ENCODE measurements around the gene KIRREL1.

The KIRREL1 gene

DNA sequence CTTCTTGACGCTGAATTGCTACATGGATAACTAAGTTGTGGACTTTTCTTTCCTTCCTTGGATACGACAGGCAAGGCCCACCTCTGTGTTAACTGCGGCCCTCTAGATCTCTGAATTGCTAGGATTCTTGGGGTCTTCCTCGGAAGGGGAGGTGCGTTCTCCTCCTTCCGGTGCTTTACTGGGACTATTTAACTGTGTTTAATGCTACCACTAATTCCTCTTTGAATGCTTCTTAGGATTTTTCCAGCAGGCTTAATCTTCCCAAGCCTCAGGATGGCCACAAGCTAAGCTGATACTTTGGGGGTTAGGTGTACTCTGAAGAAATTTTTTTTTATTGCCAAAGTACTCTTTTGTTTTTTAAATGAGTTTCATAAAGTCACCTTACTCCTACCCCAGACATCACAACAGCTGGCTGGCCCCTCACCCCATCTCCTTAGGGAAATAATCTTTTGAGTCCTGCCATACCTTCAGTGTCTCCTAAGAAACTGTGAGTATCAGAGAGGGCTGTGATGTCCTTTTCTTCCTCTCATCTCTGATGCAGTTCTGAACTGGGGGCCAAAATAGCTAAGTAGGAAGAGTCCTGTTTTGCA is 21.4 kb downstream of the KIRREL1 start:
- Histone ChIP-seq H3K79me2 (ENCODE audit: insufficient read depth, low read length) (no peaks in the 10 kb centered on the region), H3K9ac (ENCODE audit: low read length) (no peak overlapping the region), H3K4me1 (ENCODE audit: insufficient read depth, low read length, severe bottlenecking) (no peaks in the 10 kb centered on the region), H2AFZ (ENCODE audit: low read length) (no peak overlapping the region), H4K20me1 (ENCODE audit: insufficient read depth, low read length) (no peaks in the 10 kb centered on the region), H3K27me3 (ENCODE audit: insufficient read depth, low read length) (peaks cover 9% of the 10 kb centered on the region; the same call in 1 of the 2 replicates), H3K9me3 (ENCODE audit: low read length) (no peaks in the 10 kb centered on the region), H3F3A (ENCODE audit: insufficient read depth, low read length) (no peaks in the 10 kb centered on the region), H3K27ac (ENCODE audit: low read depth, low read length, poor library complexity, severe bottlenecking) (no peak overlapping the region), H3K9me2 (ENCODE audit: low read depth, low read length) (no peaks in the 10 kb centered on the region), H3K36me3 (ENCODE audit: insufficient read depth, low read length) (no peaks in the 10 kb centered on the region), H3K4me2 (ENCODE audit: low read length) (no peak overlapping the region), H3K4me3 (ENCODE audit: low read depth, low read length, poor library complexity, severe bottlenecking) (no peak overlapping the region)
- TF ChIP-seq, protein P1, sequence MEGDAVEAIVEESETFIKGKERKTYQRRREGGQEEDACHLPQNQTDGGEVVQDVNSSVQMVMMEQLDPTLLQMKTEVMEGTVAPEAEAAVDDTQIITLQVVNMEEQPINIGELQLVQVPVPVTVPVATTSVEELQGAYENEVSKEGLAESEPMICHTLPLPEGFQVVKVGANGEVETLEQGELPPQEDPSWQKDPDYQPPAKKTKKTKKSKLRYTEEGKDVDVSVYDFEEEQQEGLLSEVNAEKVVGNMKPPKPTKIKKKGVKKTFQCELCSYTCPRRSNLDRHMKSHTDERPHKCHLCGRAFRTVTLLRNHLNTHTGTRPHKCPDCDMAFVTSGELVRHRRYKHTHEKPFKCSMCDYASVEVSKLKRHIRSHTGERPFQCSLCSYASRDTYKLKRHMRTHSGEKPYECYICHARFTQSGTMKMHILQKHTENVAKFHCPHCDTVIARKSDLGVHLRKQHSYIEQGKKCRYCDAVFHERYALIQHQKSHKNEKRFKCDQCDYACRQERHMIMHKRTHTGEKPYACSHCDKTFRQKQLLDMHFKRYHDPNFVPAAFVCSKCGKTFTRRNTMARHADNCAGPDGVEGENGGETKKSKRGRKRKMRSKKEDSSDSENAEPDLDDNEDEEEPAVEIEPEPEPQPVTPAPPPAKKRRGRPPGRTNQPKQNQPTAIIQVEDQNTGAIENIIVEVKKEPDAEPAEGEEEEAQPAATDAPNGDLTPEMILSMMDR (IDR thresholded peaks at IDR 0.05; ENCODE audit: low read length) = no peak
- no peak for TF ChIP-seq EZH2 (IDR thresholded peaks at IDR 0.05; ENCODE audit: borderline replicate concordance, low read length)

DNA sequence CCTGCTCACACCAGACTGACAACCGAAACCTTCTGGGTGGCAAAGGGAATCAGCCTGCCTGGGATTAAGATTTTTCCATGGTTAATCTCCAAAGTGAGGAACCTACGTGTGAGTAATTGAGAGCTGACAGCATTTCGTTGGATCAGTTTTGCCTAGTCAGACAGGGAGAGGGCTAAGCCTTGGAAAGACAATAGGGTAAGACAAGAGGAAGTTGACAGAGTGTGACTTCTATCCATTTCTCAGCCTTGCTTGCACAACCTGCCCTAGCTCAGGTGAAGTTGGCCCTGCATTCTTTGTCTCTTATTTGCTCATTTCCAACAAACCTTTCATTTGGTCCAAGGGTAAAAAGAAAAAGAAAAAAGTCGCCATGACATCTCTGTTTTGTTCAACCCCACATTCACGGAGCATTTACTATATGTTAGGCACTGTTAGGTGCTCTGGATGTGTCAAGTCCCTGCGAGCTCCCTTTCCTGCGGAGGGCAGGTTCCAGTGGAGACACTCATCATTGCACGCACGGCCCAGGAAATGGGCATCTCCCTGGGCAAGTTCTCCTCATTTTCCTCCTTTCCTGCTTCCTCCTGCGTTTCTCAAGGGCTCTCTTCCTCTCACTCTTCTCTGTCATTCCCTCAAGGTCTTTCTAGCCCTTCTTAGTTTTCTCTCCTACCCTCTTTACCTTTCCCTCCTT is 23.3 kb downstream of the KIRREL1 start:
- H3K27me3 ChIP-seq (ENCODE audit: insufficient read depth, low read length) = peaks cover 9% of the 10 kb centered on the region; the same call in 1 of the 2 replicates
- H4K20me1 ChIP-seq (ENCODE audit: insufficient read depth, low read length) = no peaks in the 10 kb centered on the region
- H3K27ac ChIP-seq (ENCODE audit: low read depth, low read length, poor library complexity, severe bottlenecking) = no peak overlapping the region
- H3K4me3 ChIP-seq (ENCODE audit: low read depth, low read length, poor library complexity, severe bottlenecking) = no peak overlapping the region
- H3K36me3 ChIP-seq (ENCODE audit: insufficient read depth, low read length) = no peaks in the 10 kb centered on the region
- no peaks in the 10 kb centered on the region for H3K4me1 ChIP-seq (ENCODE audit: insufficient read depth, low read length, severe bottlenecking)
- TF ChIP-seq EZH2 (IDR thresholded peaks at IDR 0.05; ENCODE audit: borderline replicate concordance, low read length) = no peak
- TF ChIP-seq, protein P1 (IDR thresholded peaks at IDR 0.05; ENCODE audit: low read length) = no peak
- H3K79me2 ChIP-seq (ENCODE audit: insufficient read depth, low read length) = no peaks in the 10 kb centered on the region
- no peaks in the 10 kb centered on the region for H3K9me2 ChIP-seq (ENCODE audit: low read depth, low read length)
- no peaks in the 10 kb centered on the region for H3F3A ChIP-seq (ENCODE audit: insufficient read depth, low read length)
- no peak overlapping the region for H3K9ac ChIP-seq (ENCODE audit: low read length)
- no peak overlapping the region for H2AFZ ChIP-seq (ENCODE audit: low read length)
- no peaks in the 10 kb centered on the region for H3K9me3 ChIP-seq (ENCODE audit: low read length)
- H3K4me2 ChIP-seq (ENCODE audit: low read length) = no peak overlapping the region

DNA sequence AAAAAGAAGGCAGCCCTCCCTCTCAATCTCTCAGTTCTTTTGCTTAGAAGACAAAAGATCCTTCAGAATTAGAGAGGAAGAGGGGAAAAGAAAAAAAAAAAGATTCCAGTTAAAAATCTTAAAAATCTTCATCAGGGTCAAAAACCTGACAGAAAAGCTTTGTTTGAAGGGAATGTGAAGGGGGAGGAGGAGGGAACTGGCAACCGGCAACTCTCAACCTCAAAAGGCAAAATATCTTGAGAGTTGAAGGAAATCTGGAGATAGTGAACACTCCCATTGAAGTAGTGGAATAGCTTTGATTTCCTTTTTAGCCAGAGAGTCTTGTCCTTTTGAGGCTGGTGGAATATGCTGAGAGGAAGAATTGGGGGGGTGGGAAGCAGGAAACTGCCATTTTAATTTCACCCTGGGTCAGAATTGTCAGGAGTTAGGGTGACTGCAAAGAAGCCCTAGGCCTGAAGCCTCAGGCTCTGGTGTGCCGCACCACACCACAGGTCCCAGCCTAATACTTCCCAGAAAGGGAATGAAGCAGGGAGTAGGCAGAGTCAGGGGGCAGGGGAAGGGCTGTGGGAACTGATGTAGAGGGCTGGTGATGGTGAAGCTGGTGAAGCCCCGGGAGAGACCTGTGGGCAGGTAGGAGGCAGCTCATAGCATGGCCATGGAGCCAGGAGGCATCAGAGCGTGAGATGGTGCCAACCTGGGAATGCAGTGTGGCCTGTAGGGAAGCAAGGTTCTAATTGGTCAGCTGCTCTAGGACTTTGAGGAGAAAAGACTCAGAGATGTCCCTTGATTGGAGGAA is 24.6 kb downstream of the KIRREL1 start:
- Histone ChIP-seq H3K27ac (ENCODE audit: low read depth, low read length, poor library complexity, severe bottlenecking) (no peak overlapping the region), H3K4me1 (ENCODE audit: insufficient read depth, low read length, severe bottlenecking) (no peaks in the 10 kb centered on the region)
- TF ChIP-seq, protein P1 (IDR thresholded peaks at IDR 0.05; ENCODE audit: low read length) = no peak
- TF ChIP-seq EZH2 (IDR thresholded peaks at IDR 0.05; ENCODE audit: borderline replicate concordance, low read length) = no peak

More for the DNA sequence above, 24.6 kb downstream of the KIRREL1 start:
- no peaks in the 10 kb centered on the region for H4K20me1 ChIP-seq (ENCODE audit: insufficient read depth, low read length)
- no peaks in the 10 kb centered on the region for H3K9me2 ChIP-seq (ENCODE audit: low read depth, low read length)
- no peak overlapping the region for H2AFZ ChIP-seq (ENCODE audit: low read length)
- no peak overlapping the region for H3K4me3 ChIP-seq (ENCODE audit: low read depth, low read length, poor library complexity, severe bottlenecking)
- no peaks in the 10 kb centered on the region for H3K79me2 ChIP-seq (ENCODE audit: insufficient read depth, low read length)
- no peaks in the 10 kb centered on the region for H3F3A ChIP-seq (ENCODE audit: insufficient read depth, low read length)
- no peaks in the 10 kb centered on the region for H3K9me3 ChIP-seq (ENCODE audit: low read length)
- no peak overlapping the region for H3K4me2 ChIP-seq (ENCODE audit: low read length)
- H3K9ac ChIP-seq (ENCODE audit: low read length) = no peak overlapping the region
- H3K36me3 ChIP-seq (ENCODE audit: insufficient read depth, low read length) = no peaks in the 10 kb centered on the region
- H3K27me3 ChIP-seq (ENCODE audit: insufficient read depth, low read length) = peaks cover 9% of the 10 kb centered on the region; the same call in 1 of the 2 replicates
